Ureter (tissue), 1 donor: ENCODE data around the gene CUBN. TPM values are rescaled to one million over a fixed set of nuclear protein-coding genes. Genes with fewer than 3 reads are reported as not detected.
"Not testable (repeated sequence)": the region's sequence is repeated elsewhere in the genome, so short reads cannot be mapped to it uniquely, and the experiment has no call there.

Experiments used
- DNase-seq: peaks from one replicate; pipeline ENCODE4 v3.0.0-alpha.2; 2020; ENCODE audit warnings: low spot score
- total RNA-seq: library from RNA; stranded (reverse); gene quantifications from one replicate; pipeline ENCODE4 v1.2.4, GENCODE V29; 2023
- donor health status: DM: yes; HTN: yes; CAD: no.

The CUBN gene
- total RNA-seq, 1 donor from 2014 or later = 2.4 TPM

DNA sequence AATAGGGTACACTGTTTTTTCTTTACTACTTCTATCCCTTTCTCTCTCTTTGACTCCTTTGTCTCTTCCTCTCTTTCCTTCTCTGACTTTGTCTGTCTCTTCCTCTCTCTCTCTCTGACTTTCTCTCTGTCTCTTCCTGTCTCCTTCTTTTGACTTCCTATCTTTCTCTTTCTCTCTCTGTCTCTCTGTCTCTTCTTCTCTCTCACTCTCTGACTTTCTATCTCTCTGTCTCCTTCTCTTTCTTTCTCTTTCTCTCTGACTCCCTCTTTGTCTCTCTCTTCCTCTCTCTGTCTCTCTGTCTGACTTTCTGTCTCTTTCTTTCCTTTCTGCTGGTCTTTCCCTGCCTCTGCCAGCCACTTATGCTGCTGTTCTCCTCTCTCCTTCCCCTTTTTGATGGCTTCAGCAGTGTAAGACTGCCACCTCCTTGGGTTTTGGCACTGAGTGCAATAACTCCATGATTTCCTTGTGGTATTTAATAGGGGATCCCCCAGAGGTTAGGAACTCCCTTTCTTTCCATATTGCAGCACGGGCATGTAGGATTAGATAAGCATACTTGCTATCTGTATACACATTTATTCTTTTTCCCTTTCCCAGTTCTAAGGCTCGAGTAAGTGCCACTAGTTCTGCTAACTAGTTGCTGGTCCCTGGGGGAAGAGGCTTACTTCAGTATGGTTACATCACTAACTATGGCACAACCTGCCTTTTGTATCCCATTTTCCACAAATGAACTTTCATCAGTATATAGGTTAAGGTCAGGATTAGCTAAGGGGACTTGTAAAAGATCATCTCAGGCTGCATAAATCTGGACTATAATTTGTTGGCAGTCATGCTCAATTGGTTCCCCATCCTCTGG lies 116.3 kb downstream of the CUBN start:
- DNase-seq = not testable (repeated sequence)

DNA sequence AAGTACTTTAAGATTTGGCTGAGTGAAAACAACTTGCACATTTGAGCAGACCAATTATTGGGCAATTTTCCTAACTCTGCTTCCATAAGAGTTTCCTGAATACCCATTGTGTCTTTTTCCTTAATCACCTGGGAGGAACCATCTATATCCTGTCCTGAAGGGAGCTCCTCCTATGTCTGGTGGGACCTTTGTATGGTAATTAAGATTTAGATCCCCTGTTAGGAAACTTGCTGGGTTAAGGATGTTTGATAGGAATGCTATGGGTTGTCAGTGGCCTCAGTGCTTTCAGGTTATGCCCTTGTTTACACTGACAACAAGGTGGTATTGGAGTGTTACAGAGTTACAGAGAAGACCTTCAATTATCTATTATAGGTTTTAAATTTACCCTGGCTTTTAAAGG lies 116.9 kb downstream of the CUBN start:
- DNase-seq = not testable (repeated sequence)

DNA sequence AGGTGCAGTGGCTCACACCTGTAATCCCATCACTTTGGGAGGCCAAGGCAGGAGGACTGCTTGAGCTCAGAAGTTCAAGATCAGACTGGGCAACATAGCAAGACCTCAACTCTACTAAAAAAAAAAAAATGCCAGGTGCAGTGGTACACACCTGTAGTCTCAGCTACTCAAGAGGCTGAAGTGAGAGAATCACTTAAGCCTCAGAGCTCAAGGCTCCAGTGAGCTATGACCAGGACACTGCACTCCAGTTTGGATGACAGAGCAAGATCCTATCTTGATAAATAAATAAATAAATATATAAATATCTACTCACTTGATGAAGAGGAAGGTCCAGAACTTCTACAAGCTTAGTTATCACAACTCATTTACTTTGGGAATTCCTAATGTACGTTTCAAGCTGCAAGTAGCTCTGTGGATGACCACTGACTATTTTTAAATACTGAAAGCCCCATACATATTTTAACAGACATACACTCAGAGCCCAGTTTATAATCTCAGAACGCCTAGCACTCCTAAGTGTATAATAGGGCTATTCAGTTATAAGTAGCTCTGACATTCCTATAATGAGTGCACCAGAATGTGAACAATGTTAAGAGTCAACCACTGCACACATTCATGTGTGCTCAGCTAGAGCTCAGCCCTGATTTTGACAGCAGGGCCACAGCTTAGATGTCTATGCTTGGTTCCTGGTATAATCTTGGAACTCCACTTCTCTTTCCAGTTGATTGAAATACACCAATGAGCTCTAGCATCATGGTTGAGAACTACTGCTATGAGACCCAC lies 119.1 kb downstream of the CUBN start:
- no peak for DNase-seq

DNA sequence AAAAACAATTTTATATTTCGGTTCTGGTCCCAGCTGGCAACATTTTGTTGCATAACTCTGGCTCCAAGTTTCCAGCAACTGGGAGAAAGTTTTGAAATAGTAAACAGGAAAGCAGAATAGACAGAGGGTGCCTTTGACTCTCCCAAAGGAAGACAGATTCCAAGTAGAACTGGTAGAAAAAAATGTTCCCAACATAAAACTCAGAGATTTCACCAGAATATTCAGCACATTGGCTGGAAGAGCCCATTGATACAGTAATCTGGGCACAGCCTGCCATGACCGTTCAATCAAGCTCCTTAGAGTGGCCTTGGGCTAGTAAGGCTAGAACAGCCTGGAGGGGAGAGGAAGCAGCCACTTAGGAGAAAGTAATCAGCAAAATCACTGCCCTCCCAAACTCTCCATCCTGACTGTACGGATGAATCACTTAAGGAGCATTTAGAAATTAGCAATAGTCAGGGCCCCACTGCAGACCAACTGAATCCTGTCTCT lies 120.4 kb downstream of the CUBN start:
- DNase-seq = no peak

DNA sequence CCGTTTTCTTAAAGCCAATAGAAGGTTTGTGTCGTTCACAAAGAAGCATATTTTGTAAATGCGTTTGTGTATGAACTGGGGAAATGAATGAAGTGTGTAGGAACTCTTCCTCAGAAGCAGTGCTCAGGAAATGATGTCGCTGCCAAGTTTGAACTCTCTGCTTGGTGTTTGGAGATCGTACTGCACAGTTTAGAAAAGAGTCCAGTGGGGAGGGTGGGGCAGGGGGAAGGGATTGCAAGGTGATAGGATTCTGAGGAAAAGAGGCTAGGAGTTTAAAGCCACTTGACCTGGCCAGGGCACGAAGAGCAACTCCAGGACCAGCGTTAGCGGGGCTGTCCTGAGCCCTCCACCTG lies 122.2 kb downstream of the CUBN start:
- no peak for DNase-seq

DNA sequence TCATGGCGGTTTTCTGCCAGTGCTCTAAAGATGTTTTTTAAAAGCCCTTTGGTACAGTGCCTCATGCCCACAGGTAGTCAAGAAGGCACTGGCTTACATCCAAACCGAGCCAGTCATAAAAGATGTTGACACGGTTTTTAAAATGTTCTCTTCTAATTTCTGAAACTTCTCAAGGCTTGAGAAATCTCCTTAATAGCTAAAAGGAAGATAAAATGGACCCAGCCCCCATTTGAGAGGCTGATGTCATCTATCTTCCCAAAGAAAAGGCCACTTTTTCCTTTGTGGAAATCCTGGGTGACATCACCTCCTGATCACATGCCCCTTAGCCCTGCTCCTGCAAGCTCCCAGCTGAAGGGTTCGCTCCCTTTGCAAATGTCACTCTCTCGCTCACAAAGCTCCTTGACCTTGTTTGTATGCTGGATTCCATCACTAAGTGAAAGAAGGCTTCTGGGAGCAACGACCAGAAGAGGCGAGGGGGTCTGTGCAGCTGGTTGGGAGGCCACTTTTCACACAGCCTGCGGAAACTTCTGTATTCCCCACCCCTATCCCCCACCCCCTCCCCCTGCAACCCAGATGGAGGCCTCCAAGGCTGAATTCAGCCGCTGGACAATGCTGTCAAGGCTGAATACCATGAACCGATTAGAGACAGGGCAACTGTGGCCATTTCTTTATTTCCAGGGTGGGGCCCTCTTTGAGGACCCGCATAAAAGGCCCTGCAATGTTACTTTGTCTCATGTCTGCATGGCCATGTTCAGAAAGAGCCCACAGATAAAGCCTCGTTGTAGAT lies 122.8 kb downstream of the CUBN start:
- no peak for DNase-seq

DNA sequence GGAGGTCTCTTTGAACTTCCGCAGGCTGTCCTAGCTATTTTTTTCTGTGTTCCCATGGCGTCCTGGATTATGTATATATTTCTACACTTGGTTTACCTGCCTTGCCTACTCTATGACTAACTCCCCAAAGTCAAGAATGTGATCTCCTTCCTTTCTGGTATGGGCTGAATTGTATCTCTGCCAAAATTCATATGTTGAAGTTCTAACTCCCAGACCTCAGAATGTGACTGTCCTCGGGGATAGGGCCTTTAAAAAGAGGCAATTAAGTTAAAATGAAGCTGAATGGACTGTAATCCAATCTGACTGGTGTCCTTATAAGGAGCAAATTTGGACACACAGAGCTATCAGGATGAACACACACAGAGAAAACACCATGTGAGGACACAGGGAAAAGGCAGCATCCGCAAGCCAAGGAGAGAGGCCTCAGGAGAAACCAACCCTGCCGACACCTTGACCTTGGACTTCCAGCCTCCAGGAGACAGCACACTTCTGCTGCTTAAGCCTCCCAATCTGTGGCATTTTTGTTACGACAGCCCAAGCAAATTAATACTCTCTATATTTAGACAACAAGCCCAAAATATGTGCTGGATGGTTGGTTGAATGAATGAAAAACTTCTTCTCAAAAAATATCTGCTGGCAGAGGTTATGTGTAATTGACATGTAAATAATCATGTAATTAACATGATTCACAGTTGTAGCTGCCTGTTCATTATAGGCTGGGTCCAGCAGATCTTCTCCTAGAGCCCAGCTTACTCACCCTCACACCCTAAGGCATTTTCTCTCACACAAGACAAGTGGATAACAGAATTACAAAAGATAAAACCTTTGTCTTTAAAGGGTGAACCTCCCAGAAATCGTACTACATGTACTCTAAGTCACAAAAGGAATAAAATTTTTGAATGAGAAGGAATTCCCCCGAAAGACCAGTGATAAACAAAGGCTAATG lies 123.7 kb downstream of the CUBN start:
- no peak for DNase-seq

DNA sequence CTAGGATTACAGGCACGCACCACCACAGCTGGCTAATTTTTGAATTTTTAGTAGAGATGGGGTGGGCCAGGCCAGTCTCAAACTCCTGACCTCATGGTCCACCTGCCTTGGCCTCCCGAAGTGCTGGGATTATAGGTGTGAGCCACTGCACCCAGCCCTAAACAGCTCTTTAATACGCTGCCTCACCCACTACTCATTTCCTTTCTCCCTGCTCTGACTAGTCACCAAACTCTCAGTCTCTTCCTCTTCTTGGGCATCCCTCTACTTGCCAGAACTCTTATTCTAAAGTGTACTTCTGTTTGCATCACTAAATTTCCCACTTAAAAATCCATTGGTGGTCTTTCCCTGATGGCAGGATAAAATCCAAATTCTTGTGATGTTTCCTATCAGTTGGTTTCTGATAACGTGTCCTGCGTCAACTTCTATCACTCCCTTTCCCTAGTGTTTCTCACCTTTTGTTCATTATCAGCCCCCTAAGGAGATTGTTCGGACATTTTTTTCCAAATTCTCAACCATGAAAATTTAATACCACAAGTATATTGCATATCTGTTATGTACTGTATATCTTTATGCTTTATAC lies 124.7 kb downstream of the CUBN start:
- DNase-seq = no peak

DNA sequence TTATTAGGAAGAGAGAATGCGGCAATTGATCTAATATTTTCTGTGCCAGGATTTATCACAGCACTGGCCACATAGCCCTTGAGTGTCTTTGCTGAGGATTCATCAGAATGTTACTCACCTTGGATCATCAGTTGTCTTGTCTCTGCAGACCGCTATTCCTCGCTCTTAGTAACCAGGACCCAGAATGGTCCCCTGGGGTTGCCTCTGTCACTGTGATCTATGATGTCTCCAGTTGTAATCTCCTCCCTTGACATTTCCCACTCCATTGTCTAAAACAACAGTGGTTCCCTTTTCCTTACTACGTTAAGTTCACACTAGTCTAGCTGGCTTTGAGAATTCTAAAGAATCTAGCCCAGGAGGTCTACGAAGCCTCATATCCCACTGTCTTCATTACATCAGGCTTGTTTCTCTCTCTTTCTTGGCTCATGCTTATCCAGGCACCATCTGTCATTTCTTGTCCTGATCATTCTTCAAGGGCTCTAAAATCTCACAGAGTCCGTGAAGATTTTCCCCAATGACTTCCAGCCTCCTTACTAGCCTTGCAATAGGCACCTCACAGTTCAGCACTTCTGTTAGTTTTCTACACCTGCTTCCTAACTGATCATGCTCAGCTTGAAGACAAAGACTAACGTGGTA lies 125.8 kb downstream of the CUBN start:
- no peak for DNase-seq

DNA sequence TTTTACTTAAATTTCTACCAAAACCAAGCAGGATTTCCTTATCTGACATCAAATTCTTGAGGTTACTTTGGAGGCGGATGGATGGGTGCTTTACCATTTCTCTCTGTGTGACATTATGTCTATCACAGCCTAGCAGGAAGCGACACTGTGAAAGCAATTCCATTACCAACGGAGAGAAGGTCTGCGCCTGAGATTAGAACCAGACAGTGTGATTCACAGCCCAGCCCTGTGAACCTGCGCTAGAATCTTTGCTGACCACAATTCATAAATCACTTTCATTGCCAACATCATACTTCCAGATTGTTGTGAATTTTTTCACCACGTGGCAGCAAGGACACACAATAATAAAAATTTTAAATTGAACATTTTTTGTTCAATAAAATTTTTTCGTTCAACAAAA lies 126.5 kb downstream of the CUBN start:
- no peak for DNase-seq

DNA sequence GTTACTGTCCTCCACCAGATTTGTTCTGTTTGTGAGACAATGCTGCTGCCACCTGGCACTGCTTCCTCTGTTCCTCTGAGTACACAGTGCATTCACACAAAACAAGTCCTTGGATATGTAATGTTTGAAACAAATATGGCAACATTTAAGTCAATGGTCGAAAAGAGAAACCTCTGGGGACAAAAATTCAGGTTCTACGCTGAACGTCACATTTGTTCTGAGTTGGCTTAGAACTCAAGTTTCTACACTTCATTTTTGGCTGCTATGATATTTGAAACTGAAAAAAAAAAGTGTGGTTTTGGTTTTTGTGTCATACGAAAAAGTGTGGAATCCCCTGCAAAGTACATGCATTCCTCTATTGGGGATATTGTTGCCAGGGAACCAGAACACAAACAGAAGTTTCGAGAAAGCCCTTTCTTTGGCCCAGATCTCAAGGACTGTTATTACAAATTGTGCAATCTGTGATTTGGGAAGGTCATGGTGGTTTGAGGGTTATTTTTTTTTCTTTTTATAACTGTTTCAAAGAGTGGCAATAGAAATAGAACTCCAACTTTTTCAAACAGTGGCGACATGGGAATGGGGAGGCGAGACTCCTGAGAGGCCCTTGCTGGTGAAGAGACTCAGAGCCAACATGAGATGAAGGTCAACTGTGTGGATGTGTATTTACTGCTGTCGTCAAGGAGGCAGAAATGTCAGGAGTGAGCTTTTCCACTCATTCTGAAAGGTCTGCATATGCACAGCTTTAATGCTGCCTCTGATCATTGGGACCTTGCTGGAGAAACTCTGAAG lies 127.5 kb downstream of the CUBN start:
- DNase-seq = no peak

DNA sequence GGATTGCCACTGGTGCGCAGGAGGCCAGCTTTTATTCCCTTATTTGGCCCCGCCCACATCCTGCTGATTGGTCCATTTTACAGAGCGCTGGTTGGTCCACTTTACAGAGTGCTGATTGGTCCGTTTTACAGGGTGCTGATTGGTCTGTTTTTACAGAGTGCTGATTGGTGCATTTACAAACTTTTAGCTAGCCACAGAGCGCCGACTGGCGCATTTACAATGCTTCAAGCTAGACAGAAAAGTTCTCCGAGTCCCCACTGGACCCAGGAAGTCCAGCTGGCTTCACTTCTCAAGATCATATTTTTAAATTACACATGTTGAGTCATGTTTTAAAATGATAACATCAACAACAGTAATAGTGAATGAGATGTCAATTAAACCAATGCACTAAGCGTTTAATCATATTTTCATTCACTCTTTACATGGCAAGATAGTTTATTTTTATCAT lies 128.3 kb downstream of the CUBN start:
- no peak for DNase-seq

DNA sequence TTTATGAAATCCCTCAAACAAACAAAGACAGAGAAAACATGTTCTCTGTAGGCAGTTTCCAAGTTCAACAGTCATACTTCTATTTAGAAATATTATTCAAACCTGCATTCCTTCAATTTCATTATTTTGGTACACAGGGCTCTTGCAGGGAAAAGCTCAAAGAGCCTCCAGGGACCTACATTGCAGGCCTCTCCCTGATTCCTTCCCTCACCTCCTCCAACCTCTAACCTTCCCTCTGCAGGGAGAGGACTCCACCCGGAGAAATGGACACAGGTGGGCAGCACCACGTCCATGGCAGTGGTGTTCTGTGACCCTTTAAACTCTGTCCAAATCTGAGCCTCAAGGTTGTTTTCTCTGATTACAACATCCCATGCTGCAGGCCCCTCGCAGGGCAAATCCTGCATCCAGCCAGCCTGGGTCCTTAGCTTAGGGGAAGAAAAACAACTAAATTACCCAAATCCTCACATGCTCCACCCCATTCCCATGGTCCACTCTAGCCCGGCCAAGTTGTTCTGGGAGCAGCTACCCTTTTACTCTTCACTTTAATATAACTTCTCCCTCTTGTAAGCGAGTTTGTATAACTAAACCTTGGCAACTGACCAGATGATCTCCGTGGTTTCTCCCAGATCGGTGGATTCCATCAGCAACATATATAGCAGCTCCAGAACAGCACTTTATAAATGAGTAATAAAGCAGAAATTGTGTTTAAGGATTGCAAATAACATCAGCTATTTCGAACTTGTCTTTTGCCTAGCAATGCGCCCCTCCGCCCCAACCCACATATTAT lies 129.8 kb downstream of the CUBN start:
- DNase-seq = no peak

DNA sequence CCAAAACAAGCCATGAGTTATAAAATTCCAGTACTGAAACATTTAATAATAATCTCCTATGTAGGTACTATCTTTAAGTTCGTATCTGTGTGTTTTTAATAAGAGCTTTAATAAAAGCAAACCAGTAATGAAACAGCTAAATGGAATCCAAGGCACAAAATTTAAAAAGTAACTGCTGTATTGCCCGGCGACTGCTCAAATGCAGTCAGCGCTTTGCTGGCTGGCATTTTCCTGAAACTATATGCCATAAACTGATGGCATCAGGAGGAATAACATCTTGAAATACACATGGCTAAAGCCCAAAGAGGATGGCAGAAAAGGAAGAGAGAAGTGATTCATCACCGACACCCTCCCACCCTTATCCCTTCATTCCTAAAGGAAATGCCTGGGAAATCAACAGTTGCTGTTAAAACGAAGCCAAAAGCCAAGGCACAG lies 133.1 kb downstream of the CUBN start:
- no peak for DNase-seq

DNA sequence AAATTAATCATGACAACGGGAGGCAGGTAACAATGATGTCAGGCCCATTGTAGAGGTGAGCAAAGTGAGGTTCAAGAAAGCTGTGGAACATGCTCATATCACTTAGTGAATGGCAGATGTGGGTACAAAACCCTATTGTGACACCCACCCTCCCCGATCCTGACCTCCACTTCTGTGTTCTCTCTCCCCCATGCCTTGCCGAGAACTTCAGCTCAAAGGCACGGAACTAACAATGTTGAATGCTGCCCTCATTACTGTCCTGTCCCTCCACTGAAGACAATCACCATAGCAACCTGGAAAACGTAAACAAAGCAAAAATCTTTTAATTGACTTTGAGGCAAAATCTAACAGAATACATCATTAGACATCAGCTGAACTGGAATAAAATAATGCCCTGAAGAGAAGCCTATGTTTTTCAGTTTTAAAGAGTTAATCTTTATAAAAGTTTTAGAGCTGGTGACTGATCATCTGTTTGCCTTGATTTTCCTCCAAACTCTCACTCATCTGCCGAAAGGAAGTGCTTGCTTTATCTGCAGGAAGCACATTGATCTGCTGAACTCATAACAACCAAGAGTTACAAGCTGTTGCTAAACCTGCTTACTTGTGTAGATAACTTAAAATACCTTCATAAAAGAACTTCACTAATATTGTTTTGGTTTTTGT lies 133.6 kb downstream of the CUBN start:
- DNase-seq = no peak

DNA sequence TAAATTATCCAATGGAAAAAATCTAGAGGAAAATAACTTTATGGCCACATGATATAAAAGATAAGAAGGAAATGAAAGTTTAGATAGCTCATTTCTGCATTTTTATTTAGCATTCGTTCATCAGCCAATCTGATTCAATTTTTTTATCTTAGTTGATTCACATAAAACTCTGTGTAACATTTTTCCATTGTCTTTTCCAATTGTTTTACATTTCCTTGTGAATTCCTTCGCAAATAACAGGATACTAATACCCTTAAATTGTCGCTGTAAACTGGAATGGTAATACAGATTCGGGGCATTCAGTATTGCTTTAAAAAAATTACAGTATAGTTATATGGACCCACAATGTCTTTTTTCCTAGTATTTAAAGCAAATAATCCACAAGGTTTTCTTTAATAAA lies 136.4 kb downstream of the CUBN start:
- DNase-seq = no peak

DNA sequence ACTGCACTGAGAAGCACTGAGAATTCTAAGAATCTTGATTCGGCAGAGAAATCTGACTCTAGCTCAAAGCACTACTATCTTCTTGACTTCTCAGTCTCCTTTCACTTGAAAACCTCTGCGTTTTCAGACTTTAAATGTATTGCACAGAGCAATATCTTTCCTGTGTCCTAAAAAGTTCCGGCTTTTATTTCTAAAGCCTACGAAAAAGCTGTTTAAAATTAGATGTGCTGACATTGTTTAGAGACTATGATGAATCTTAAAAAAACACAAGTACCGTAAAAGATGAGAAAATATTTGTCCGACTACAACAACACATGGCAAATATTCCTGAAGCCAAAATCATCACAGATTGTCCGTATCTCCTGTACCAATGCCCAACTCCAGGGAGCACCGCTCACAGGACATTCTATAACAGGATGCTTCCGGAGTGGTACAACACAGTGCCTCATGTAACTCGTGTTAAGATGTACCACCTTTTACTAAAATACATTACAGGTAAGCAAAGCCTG lies 136.9 kb downstream of the CUBN start:
- DNase-seq = no peak

DNA sequence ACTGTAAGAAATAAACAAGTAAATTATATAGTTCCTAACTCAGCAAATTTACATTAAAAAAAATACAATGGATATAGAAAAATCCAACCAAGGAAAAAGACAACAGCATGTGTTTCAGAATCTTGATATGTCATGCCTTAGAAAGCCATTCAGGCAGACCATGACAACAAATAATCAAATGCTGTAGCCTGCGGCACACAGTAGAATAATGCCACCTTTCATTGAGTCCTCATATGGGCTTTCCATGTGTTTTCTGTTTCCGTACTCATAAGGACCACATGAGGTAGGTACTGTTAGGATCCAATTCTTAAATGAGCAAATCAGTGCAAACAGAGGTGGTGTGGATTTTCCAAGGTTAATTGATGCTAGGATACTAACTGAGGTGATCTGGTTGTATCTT lies 138.6 kb downstream of the CUBN start:
- no peak for DNase-seq
